ENCODE results near the gene TRIM17.

The TRIM17 gene

DNA sequence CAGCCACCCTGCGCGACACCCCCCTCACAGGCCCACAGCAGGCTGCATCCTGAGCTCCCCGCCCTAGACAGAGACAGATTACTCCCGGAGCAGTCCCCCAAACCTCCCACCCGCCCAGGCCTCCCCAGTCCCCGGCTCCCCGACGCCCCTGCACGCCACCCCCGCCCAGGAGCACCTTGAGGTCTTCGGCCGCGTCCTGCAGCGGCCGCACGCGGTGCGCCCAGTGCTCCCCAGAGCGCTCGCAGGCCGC is 10.8 kb downstream of the TRIM17 start:
- TF ChIP-seq, protein P1, sequence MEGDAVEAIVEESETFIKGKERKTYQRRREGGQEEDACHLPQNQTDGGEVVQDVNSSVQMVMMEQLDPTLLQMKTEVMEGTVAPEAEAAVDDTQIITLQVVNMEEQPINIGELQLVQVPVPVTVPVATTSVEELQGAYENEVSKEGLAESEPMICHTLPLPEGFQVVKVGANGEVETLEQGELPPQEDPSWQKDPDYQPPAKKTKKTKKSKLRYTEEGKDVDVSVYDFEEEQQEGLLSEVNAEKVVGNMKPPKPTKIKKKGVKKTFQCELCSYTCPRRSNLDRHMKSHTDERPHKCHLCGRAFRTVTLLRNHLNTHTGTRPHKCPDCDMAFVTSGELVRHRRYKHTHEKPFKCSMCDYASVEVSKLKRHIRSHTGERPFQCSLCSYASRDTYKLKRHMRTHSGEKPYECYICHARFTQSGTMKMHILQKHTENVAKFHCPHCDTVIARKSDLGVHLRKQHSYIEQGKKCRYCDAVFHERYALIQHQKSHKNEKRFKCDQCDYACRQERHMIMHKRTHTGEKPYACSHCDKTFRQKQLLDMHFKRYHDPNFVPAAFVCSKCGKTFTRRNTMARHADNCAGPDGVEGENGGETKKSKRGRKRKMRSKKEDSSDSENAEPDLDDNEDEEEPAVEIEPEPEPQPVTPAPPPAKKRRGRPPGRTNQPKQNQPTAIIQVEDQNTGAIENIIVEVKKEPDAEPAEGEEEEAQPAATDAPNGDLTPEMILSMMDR (IDR thresholded peaks at IDR 0.05; ENCODE audit: low read depth, low read length): no peak
- Histone ChIP-seq H3K9ac (ENCODE audit: low read length) (peak overlapping the region; percentile 84), H4K20me1 (ENCODE audit: insufficient read depth, low read length) (peaks cover 40% of the 10 kb centered on the region), H3K4me2 (ENCODE audit: low read length) (peak overlapping the region; percentile 100), H3K27me3 (ENCODE audit: low read depth, low read length) (no peaks in the 10 kb centered on the region), H3K4me1 (ENCODE audit: low read length) (peaks cover 22% of the 10 kb centered on the region), H3K36me3 (replicated peaks; ENCODE audit: low read depth, low read length) (peaks cover 35% of the 10 kb centered on the region), H3K9me3 (ENCODE audit: insufficient read depth, low read length) (no peaks in the 10 kb centered on the region), H3K27ac (ENCODE audit: low read length) (peak overlapping the region; percentile 53), H3K4me3 (ENCODE audit: low read length) (peak overlapping the region; percentile 86), H3K79me2 (ENCODE audit: low read length) (peaks cover 64% of the 10 kb centered on the region), H2AFZ (ENCODE audit: low read depth, low read length) (no peak overlapping the region)

DNA sequence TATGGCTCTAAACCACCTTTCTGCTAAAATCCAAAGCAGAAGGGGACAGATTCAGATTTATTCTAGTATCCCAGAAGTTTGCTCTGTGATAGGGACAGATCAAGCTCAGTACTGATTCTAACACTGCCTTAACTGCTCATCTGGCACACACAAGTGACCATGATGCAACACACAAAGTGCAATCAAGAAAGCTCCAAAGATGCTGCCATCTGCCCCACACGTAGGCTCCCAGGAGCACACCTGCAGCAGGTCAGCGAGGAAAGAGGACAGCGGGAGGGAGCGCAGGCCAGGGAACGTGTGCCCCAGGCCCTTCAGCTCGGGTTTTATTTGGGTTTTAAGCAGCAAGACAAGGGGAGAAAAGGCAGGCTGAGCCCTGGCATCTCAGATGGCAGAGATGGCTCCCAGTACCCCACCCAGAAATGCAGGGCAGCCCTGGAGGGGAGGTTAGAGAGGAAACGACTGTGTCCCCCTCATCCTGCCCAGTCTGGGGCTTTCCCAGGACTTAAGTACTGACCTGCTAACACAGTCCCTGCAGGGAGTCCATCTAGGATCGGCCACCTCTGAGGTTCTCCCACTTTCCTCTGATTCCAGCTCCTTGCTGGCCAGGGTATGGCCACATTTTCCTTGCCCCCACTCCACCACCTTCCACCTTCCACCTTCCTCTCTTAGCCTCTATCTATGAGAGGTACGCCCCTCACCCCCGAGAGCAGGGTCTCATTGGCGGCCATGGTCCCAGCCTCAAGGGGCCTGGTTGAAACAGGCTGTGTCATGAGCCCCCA is 11.3 kb downstream of the TRIM17 start:
- Histone ChIP-seq H3K27ac (ENCODE audit: low read length) (peak overlapping the region; percentile 26), H3K36me3 (replicated peaks; ENCODE audit: low read depth, low read length) (peaks cover 40% of the 10 kb centered on the region), H3K79me2 (ENCODE audit: low read length) (peaks cover 69% of the 10 kb centered on the region), H2AFZ (ENCODE audit: low read depth, low read length) (no peak overlapping the region), H4K20me1 (ENCODE audit: insufficient read depth, low read length) (peaks cover 40% of the 10 kb centered on the region), H3K4me1 (ENCODE audit: low read length) (peaks cover 22% of the 10 kb centered on the region), H3K27me3 (ENCODE audit: low read depth, low read length) (no peaks in the 10 kb centered on the region), H3K4me2 (ENCODE audit: low read length) (peak overlapping the region; percentile 100), H3K9ac (ENCODE audit: low read length) (peak overlapping the region; percentile 84), H3K9me3 (ENCODE audit: insufficient read depth, low read length) (no peaks in the 10 kb centered on the region), H3K4me3 (ENCODE audit: low read length) (peak overlapping the region; percentile 86)
- TF ChIP-seq, protein P1 (IDR thresholded peaks at IDR 0.05; ENCODE audit: low read depth, low read length): no peak
- no peak for TF ChIP-seq EZH2phosphoT487 (IDR thresholded peaks at IDR 0.05; ENCODE audit: low read depth)

- Histone ChIP-seq H3K36me3 (replicated peaks; ENCODE audit: low read depth, low read length) (peaks cover 47% of the 10 kb centered on the region), H3K79me2 (ENCODE audit: low read length) (peaks cover 78% of the 10 kb centered on the region), H3K9me3 (ENCODE audit: insufficient read depth, low read length) (no peaks in the 10 kb centered on the region), H3K4me2 (ENCODE audit: low read length) (peak overlapping the region; percentile 100), H3K9ac (ENCODE audit: low read length) (no peak overlapping the region), H3K27ac (ENCODE audit: low read length) (no peak overlapping the region), H3K4me1 (ENCODE audit: low read length) (peaks cover 22% of the 10 kb centered on the region), H3K27me3 (ENCODE audit: low read depth, low read length) (no peaks in the 10 kb centered on the region), H2AFZ (ENCODE audit: low read depth, low read length) (no peak overlapping the region), H3K4me3 (ENCODE audit: low read length) (peak overlapping the region; percentile 86; the same call in 1 of the 2 replicates), H4K20me1 (ENCODE audit: insufficient read depth, low read length) (peaks cover 43% of the 10 kb centered on the region)
- TF ChIP-seq, protein P1 (IDR thresholded peaks at IDR 0.05; ENCODE audit: low read depth, low read length): no peak
- TF ChIP-seq EZH2phosphoT487 (IDR thresholded peaks at IDR 0.05; ENCODE audit: low read depth): no peak
These were observed 12.4 kb downstream of the TRIM17 start for GRCh38 chr1:228404107-228404720.

- Histone ChIP-seq H3K9ac (ENCODE audit: low read length) (no peak overlapping the region), H3K27me3 (ENCODE audit: low read depth, low read length) (no peaks in the 10 kb centered on the region), H3K36me3 (replicated peaks; ENCODE audit: low read depth, low read length) (peaks cover 52% of the 10 kb centered on the region), H2AFZ (ENCODE audit: low read depth, low read length) (no peak overlapping the region), H3K4me1 (ENCODE audit: low read length) (peaks cover 22% of the 10 kb centered on the region), H3K27ac (ENCODE audit: low read length) (no peak overlapping the region), H4K20me1 (ENCODE audit: insufficient read depth, low read length) (peaks cover 43% of the 10 kb centered on the region), H3K4me3 (ENCODE audit: low read length) (no peak overlapping the region), H3K9me3 (ENCODE audit: insufficient read depth, low read length) (no peaks in the 10 kb centered on the region), H3K4me2 (ENCODE audit: low read length) (no peak overlapping the region), H3K79me2 (ENCODE audit: low read length) (peaks cover 83% of the 10 kb centered on the region)
- TF ChIP-seq, protein P1 (IDR thresholded peaks at IDR 0.05; ENCODE audit: low read depth, low read length): no peak
- no peak for TF ChIP-seq EZH2phosphoT487 (IDR thresholded peaks at IDR 0.05; ENCODE audit: low read depth)
These were observed 13.4 kb downstream of the TRIM17 start for GRCh38 chr1:228403231-228403631.
